ACC112 (cell line): ENCODE results near the gene HSPA1A.

Experiments used
- H2AFZ ChIP-seq: fragments of 200-600 bp; sonication (generic); one replicate; pipeline ENCODE4 v1.6.0; 2017; ENCODE audit warnings: antibody characterized with exemption, low read length; ENCODE audit not compliant: unreplicated experiment
- H3K27ac ChIP-seq: fragments of 200-600 bp; sonication (generic); 2 replicates; pipeline ENCODE4 v1.5.1; 2014; ENCODE audit warnings: low read depth, mild to moderate bottlenecking, antibody characterized with exemption, low read length, moderate library complexity
- H3K27me3 ChIP-seq: fragments of 200-600 bp; sonication (generic); 2 replicates; pipeline ENCODE4 v1.6.1; 2014; ENCODE audit warnings: mild to moderate bottlenecking, antibody characterized with exemption, low read length, moderate library complexity, mixed read lengths; ENCODE audit not compliant: insufficient read depth
- H3K36me3 ChIP-seq: fragments of 200-600 bp; sonication (generic); 2 replicates; pipeline ENCODE4 v1.6.1; 2016; ENCODE audit warnings: mild to moderate bottlenecking, antibody characterized with exemption, low read length, moderate library complexity, mixed read lengths; ENCODE audit not compliant: insufficient read depth
- H3K4me1 ChIP-seq: fragments of 200-600 bp; sonication (generic); one replicate; pipeline ENCODE4 v1.6.1; 2016; ENCODE audit warnings: low read length, mixed read lengths; ENCODE audit not compliant: insufficient read depth, unreplicated experiment, control insufficient read depth
- H3K4me3 ChIP-seq: fragments of 200-600 bp; sonication (generic); 2 replicates; pipeline ENCODE4 v1.5.1; 2014; ENCODE audit warnings: mild to moderate bottlenecking, low read depth, low read length
- H3K79me2 ChIP-seq: fragments of 200-600 bp; sonication (generic); one replicate; pipeline ENCODE4 v1.6.0; 2016; ENCODE audit warnings: low read length; ENCODE audit not compliant: control insufficient read depth, unreplicated experiment, insufficient read depth

The HSPA1A gene

DNA sequence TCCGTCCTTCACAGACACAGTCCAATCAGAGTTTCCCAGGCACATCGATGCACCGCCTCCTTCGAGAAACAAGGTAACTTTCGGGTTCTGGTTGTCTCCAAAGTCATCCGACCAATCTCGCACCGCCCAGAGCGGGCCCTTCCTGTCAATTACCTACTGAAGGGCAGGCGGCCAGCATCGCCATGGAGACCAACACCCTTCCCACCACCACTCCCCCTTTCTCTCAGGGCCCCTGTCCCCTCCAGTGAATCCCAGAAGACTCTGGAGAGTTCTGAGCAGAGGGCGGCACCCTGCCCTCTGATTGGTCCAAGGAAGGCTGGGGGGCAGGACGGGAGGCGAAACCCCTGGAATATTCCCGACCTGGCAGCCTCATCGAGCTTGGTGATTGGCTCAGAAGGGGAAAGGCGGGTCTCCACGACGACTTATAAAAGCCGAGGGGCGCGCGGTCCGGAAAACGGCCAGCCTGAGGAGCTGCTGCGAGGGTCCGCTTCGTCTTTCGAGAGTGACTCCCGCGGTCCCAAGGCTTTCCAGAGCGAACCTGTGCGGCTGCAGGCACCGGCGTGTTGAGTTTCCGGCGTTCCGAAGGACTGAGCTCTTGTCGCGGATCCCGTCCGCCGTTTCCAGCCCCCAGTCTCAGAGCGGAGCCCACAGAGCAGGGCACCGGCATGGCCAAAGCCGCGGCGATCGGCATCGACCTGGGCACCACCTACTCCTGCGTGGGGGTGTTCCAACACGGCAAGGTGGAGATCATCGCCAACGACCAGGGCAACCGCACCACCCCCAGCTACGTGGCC is 12.1 kb downstream of the HSPA1A start, which contains the start of gene HSPA1B:
Gene HSPA1B (plus strand): TSS at position 453 of the 794 bp plus-strand sequence. CDS start 213 bp downstream, at position 666.
- peak within 1 kb of the TSS; percentile 54 for H2AFZ ChIP-seq
- no peaks in the 10 kb centered on the region for H3K36me3 ChIP-seq
- no peaks in the 10 kb centered on the region for H3K27me3 ChIP-seq
- peaks cover 30% of the 10 kb centered on the region for H3K79me2 ChIP-seq
- H3K27ac ChIP-seq = peak within 1 kb of the TSS; percentile 92
- peak within 1 kb of the TSS; percentile 82 for H3K4me3 ChIP-seq
- H3K4me1 ChIP-seq = peaks cover 18% of the 10 kb centered on the region

DNA sequence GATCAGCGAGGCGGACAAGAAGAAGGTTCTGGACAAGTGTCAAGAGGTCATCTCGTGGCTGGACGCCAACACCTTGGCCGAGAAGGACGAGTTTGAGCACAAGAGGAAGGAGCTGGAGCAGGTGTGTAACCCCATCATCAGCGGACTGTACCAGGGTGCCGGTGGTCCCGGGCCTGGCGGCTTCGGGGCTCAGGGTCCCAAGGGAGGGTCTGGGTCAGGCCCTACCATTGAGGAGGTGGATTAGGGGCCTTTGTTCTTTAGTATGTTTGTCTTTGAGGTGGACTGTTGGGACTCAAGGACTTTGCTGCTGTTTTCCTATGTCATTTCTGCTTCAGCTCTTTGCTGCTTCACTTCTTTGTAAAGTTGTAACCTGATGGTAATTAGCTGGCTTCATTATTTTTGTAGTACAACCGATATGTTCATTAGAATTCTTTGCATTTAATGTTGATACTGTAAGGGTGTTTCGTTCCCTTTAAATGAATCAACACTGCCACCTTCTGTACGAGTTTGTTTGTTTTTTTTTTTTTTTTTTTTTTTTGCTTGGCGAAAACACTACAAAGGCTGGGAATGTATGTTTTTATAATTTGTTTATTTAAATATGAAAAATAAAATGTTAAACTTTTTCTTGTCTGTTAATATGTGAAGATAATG is 14.4 kb downstream of the HSPA1A start:
- Histone ChIP-seq H3K27me3 (no peaks in the 10 kb centered on the region), H3K27ac (peak overlapping the region; percentile 51), H2AFZ (no peak overlapping the region), H3K4me1 (peaks cover 10% of the 10 kb centered on the region), H3K79me2 (peaks cover 24% of the 10 kb centered on the region), H3K4me3 (peak overlapping the region; percentile 78), H3K36me3 (no peaks in the 10 kb centered on the region)

DNA sequence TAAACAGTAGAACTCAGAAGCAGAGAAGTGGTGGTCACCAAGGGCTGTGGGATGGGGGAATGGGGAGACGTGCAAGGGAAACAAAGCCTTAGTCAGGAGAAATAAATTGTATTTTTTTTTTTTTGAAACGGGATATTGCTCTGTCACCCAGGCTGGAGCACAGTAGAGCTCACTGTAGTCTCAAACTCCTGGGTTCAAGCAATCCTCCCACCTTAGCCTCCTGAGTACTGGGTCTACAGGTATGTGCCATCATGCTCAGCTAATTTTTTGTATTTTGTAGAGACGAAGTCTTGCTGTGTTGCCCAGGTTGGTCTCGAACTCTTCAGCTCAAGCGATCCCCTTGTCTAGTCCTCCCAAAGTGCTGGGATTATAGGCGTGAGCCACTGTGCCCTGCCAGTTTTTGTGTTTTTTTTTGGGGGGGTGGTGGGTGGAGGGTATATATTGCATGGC is 15.6 kb downstream of the HSPA1A start:
- H3K27ac ChIP-seq = peak overlapping the region; percentile 48; the same call in 1 of the 2 replicates
- H3K4me3 ChIP-seq = peak overlapping the region; percentile 78
- no peaks in the 10 kb centered on the region for H3K27me3 ChIP-seq
- no peak overlapping the region for H2AFZ ChIP-seq
- H3K79me2 ChIP-seq = peaks cover 35% of the 10 kb centered on the region
- 0 out of 2 replicates have a peak, but pooled peaks cover under 1% of the 10 kb centered on the region for H3K36me3 ChIP-seq
- peaks cover 10% of the 10 kb centered on the region for H3K4me1 ChIP-seq

GRCh38 chr6:31831350-31832215 is 16.2 kb downstream of the HSPA1A start:
- peak overlapping the region; percentile 78 for H3K4me3 ChIP-seq
- no peak overlapping the region for H2AFZ ChIP-seq
- peak overlapping the region; percentile 48 for H3K27ac ChIP-seq
- H3K79me2 ChIP-seq = peaks cover 42% of the 10 kb centered on the region
- H3K4me1 ChIP-seq = peaks cover 10% of the 10 kb centered on the region
- peaks cover 8% of the 10 kb centered on the region; the same call in 1 of the 2 replicates for H3K36me3 ChIP-seq
- H3K27me3 ChIP-seq = no peaks in the 10 kb centered on the region

DNA sequence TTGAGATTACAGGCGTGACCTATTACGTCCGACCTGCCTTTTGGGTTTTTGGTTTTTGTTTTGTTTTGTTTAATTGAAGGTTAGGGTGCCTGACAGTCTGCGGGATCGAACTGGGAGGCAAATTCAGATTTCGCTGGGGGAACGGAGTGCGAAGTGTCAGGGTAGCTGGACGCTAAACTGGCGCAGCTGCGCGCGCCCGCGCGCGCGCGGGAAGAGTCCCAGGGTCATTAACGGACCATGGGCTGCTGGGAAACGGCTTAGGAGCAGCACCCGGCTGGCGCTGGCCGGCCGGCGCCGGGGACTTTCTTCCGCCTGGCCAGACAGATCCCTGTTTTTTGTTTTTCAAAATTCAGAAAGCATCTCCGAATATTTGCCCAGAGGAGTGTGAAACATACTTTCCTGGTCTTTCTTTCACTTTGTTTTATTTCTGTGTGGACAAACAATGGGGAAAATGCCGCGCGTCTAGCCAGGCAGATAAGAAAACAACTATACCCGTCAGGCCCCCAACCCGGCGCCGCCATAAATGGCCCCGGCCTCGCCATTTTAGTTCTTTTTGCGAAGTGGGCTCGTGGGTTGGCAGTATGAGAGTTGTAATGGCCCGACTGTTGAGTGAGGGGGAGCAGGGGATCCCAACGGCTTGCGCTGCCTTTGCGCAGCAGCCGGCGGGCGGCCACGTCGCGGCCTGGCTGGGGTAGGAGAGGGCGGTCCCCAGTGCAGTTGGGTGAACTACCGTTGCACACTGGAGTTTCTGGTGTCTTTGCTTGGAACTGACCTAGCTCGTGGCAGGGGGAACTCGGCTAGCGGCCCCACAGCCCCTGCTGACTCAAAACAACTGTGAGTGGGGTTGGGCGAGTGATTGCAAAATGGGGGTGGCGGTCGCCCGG is 19.3 kb downstream of the HSPA1A start:
- Histone ChIP-seq H3K27me3 (no peaks in the 10 kb centered on the region), H3K4me1 (peaks cover 21% of the 10 kb centered on the region), H3K36me3 (peaks cover 33% of the 10 kb centered on the region), H3K27ac (peak overlapping the region; percentile 96), H3K4me3 (peak overlapping the region; percentile 97), H3K79me2 (peaks cover 55% of the 10 kb centered on the region), H2AFZ (peak overlapping the region; percentile 84)

DNA sequence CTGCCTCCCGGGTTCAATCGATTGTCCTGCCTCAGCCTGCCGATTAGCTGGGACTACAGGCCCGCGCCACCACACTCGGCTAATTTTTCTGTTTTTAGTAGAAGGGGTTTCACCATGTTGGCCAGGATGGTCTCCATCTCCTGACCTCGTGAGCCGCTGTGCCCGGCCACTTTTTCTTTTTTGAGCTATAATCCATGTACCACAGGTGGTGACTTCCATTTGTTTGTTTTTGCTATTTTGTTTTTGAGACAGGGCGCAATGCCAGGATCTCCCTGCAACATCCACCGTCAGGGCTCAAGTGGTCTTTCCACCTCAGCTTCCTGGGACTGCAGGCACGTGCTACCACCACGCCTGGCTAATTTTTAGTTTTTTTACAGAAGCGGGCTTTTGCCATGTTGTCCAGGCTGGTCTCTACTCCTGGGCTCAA is 20.7 kb downstream of the HSPA1A start:
- peak overlapping the region; percentile 74 for H3K27ac ChIP-seq
- no peaks in the 10 kb centered on the region for H3K27me3 ChIP-seq
- peaks cover 43% of the 10 kb centered on the region for H3K36me3 ChIP-seq

DNA sequence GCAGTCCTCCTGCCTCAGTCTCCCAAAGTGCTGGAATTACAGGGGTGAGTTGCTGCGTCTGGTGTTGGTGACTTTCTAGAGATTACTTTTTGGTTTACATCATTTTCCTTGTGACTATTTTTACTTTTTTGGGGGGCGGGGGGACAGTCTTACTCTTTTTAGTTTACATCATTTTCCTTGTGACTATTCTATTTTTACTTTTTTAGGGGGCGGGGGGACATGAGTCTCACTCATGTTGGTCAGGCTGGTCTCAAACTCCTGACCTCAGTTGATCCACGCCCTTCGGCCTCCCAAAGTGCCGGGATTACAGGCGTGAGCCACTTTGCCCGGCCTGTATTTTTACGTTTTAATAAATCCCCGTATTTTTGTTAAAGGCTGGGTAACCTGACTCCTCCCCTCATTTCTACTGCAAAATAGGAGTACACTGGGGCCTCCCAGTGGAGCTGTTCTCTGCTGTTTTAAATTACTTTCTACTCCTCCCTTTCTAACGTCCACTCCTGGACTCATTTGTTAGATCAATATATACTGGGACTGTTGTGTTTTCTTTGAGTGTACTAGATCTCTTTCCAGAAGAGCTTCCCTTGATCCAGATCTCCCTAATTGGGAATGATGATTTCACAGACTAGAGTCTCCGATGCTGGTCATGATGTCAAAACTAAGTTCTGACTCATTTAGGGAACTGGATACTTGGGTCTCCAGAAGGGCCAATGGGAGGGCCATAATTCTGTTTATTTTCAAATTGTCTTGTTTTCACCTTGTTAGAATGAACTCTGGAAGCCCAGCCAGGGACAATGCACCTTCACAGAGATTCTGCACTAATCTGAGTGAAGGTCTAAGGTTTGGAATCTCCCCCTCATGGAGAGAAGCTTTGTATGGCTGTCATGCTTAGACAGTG is 21.4 kb downstream of the HSPA1A start:
- Histone ChIP-seq H3K27ac (peak overlapping the region; percentile 74), H3K4me1 (peaks cover 12% of the 10 kb centered on the region), H2AFZ (no peak overlapping the region), H3K36me3 (peaks cover 43% of the 10 kb centered on the region), H3K79me2 (peaks cover 36% of the 10 kb centered on the region), H3K27me3 (no peaks in the 10 kb centered on the region), H3K4me3 (peak overlapping the region; percentile 97)

More for the DNA sequence above, 20.7 kb downstream of the HSPA1A start:
- Histone ChIP-seq H3K79me2 (peaks cover 42% of the 10 kb centered on the region), H2AFZ (no peak overlapping the region), H3K4me3 (peak overlapping the region; percentile 97), H3K4me1 (peaks cover 19% of the 10 kb centered on the region)

GRCh38 chr6:31837369-31838113 is 22.2 kb downstream of the HSPA1A start:
- H2AFZ ChIP-seq = no peak overlapping the region
- H3K79me2 ChIP-seq = peaks cover 35% of the 10 kb centered on the region
- H3K36me3 ChIP-seq = peaks cover 43% of the 10 kb centered on the region
- no peaks in the 10 kb centered on the region for H3K27me3 ChIP-seq
- peak overlapping the region; percentile 74; the same call in 1 of the 2 replicates for H3K27ac ChIP-seq
- H3K4me3 ChIP-seq = peak overlapping the region; percentile 97
- peaks cover 11% of the 10 kb centered on the region for H3K4me1 ChIP-seq
